HepG2 (cell line): ENCODE measurements around the gene PCBP1. TPM values are rescaled to one million over a fixed set of nuclear protein-coding genes. Genes with fewer than 3 reads are reported as not detected.

Experiments used
- ARID5B ChIP-seq: IDR thresholded peaks from 2 replicates; pipeline ENCODE4 v1.4.0; 2020; ENCODE audit warnings: mild to moderate bottlenecking, missing genetic modification reagents
- CEBPG ChIP-seq: IDR thresholded peaks from 2 replicates; pipeline ENCODE4 v1.6.1; 2016
- CHD2 ChIP-seq: IDR thresholded peaks from 2 replicates; pipeline ENCODE4 v1.6.1; 2011; ENCODE audit warnings: low read depth, low read length, improper control_type of control experiment
- EEA1 ChIP-seq: sonication (generic); formaldehyde crosslinking; IDR thresholded peaks from 2 replicates; pipeline ENCODE4 v1.5.1; 2020; ENCODE audit warnings: mild to moderate bottlenecking, missing genetic modification reagents, borderline replicate concordance
- ETV6 ChIP-seq: sonication (generic); formaldehyde crosslinking; conservative IDR thresholded peaks from 2 replicates; pipeline ENCODE4 v1.4.0; 2020; ENCODE audit warnings: missing genetic modification reagents
- JDP2 ChIP-seq: sonication (generic); formaldehyde crosslinking; IDR thresholded peaks from 2 replicates; pipeline ENCODE4 v1.8.1; 2022; ENCODE audit warnings: missing genetic modification reagents, borderline replicate concordance
- JUNB ChIP-seq: sonication (generic); formaldehyde crosslinking; IDR thresholded peaks from 2 replicates; pipeline ENCODE4 v1.8.0; 2022; ENCODE audit warnings: missing genetic modification reagents, mild to moderate bottlenecking, borderline replicate concordance
- KLF6 ChIP-seq: IDR thresholded peaks from 2 replicates; pipeline ENCODE4 v1.8.0; 2016; ENCODE audit warnings: missing biosample characterization, missing genetic modification reagents
- MED1 ChIP-seq: sonication (generic); formaldehyde crosslinking; IDR thresholded peaks from 2 replicates; pipeline ENCODE4 v1.4.0; 2020; ENCODE audit warnings: missing genetic modification reagents
- REPIN1 ChIP-seq: sonication (generic); formaldehyde crosslinking; IDR thresholded peaks from 2 replicates; pipeline ENCODE4 v1.8.0; 2022; ENCODE audit warnings: missing genetic modification reagents, low read depth, mild to moderate bottlenecking, borderline replicate concordance
- RXRB ChIP-seq: IDR thresholded peaks from 2 replicates; pipeline ENCODE4 v1.6.1; 2016; ENCODE audit warnings: borderline replicate concordance, missing genetic modification reagents, missing compliant biosample characterization
- SETDB1 ChIP-seq: sonication (generic); formaldehyde crosslinking; IDR thresholded peaks from 2 replicates; pipeline ENCODE4 v1.5.1; 2020; ENCODE audit warnings: missing genetic modification reagents, mild to moderate bottlenecking, borderline replicate concordance
- SP2 ChIP-seq: sonication (generic); formaldehyde crosslinking; IDR thresholded peaks from 2 replicates; pipeline ENCODE4 v1.5.1; 2020; ENCODE audit warnings: mild to moderate bottlenecking, missing genetic modification reagents
- SPEN ChIP-seq: sonication (generic); formaldehyde crosslinking; IDR thresholded peaks from 2 replicates; pipeline ENCODE4 v1.5.1; 2020; ENCODE audit warnings: low read depth, mild to moderate bottlenecking, missing genetic modification reagents
- ZBTB2 ChIP-seq: sonication (generic); formaldehyde crosslinking; IDR thresholded peaks from 2 replicates; pipeline ENCODE4 v1.8.0; 2022; ENCODE audit warnings: low read depth, missing genetic modification reagents
- ZKSCAN8 ChIP-seq: IDR thresholded peaks from 2 replicates; pipeline ENCODE4 v1.6.1; 2016; ENCODE audit warnings: borderline replicate concordance, missing genetic modification reagents, missing compliant biosample characterization
- ZNF17 ChIP-seq: sonication (generic); formaldehyde crosslinking; IDR thresholded peaks from 2 replicates; pipeline ENCODE4 v1.5.0; 2020; ENCODE audit warnings: mild to moderate bottlenecking, missing genetic modification reagents
- ZNF484 ChIP-seq: sonication (generic); formaldehyde crosslinking; IDR thresholded peaks from 2 replicates; pipeline ENCODE4 v1.5.1; 2020; ENCODE audit warnings: mild to moderate bottlenecking, low read depth, missing genetic modification reagents, borderline replicate concordance
- ZNF776 ChIP-seq: sonication (generic); formaldehyde crosslinking; IDR thresholded peaks from 2 replicates; pipeline ENCODE4 v1.4.0; 2020; ENCODE audit warnings: mild to moderate bottlenecking, missing genetic modification reagents
- polyA plus RNA-seq, 8 experiments: library from polyadenylated mRNA; depleted of rRNA in 3 of 8; stranded (reverse) in 7 of 8; unstranded in 1 of 8; fragments of >200 nt; fragmentation: Illumina TruSeq in 4 of 8; extraction: Trizol in 4 of 8; gene quantifications; 2 replicates each; pipeline versions ENCODE4 v1.2.1 to v1.2.3, GENCODE V29; 2011 to 2016; ENCODE audit warnings: low read depth in 4 of 8, missing spikeins in 1 of 8, mixed read lengths in 1 of 8; ENCODE audit not compliant: insufficient read depth in 1 of 8
- total RNA-seq, 5 experiments: library from RNA; depleted of rRNA; stranded (reverse); fragments of >200 nt; fragmentation: Illumina TruSeq; extraction: Trizol; gene quantifications; 2 replicates each; pipeline ENCODE4 v1.2.3, GENCODE V29; 2016; ENCODE audit warnings: low read depth in 1 of 5
- TF ChIP-seq, protein P1 (sequence below): sonication (generic); formaldehyde crosslinking; IDR thresholded peaks from 2 replicates; pipeline ENCODE4 v1.5.0; 2020; ENCODE audit warnings: missing genetic modification reagents
- TF ChIP-seq, protein P2 (sequence below): sonication (generic); formaldehyde crosslinking; IDR thresholded peaks from 2 replicates; pipeline ENCODE4 v1.9.0; 2021; ENCODE audit warnings: missing genetic modification reagents, mild to moderate bottlenecking, borderline replicate concordance
- TF ChIP-seq, protein P3 (sequence below): sonication (generic); formaldehyde crosslinking; conservative IDR thresholded peaks from 2 replicates; pipeline ENCODE4 v1.4.0; 2020; ENCODE audit warnings: missing genetic modification reagents

Gene PCBP1
- total and polyA plus RNA-seq, 2 of the 13 experiments (the other 11 are each of a cell fraction or from before 2014, with no cell fraction given): 32.0 to 137 TPM

DNA sequence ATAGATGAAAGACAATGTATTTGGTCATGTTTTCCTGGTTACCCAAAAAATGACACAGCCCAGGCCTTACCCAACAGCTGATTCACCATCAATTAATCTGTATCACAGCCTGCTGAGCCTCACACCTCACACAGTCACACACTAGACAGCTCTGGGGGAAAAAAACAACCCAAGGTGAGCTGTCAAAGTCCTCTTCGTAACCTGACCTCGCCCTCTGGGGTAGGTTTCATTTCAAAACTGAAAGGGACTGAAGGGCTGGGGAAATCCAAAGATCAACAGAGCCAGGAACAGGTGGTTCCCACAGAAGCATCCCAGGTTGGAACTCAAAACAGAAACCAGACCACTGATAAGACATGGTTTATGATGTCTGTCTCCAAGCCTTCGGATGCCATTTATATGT lies 18.2 kb upstream of the PCBP1 start (continued):
- TF ChIP-seq, protein P1, sequence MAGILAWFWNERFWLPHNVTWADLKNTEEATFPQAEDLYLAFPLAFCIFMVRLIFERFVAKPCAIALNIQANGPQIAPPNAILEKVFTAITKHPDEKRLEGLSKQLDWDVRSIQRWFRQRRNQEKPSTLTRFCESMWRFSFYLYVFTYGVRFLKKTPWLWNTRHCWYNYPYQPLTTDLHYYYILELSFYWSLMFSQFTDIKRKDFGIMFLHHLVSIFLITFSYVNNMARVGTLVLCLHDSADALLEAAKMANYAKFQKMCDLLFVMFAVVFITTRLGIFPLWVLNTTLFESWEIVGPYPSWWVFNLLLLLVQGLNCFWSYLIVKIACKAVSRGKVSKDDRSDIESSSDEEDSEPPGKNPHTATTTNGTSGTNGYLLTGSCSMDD (CRISPR knock-in tag): no peak
- TF ChIP-seq, protein P2, sequence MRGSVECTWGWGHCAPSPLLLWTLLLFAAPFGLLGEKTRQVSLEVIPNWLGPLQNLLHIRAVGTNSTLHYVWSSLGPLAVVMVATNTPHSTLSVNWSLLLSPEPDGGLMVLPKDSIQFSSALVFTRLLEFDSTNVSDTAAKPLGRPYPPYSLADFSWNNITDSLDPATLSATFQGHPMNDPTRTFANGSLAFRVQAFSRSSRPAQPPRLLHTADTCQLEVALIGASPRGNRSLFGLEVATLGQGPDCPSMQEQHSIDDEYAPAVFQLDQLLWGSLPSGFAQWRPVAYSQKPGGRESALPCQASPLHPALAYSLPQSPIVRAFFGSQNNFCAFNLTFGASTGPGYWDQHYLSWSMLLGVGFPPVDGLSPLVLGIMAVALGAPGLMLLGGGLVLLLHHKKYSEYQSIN (CRISPR knock-in tag): no peak
- TF ChIP-seq ZNF776 (CRISPR knock-in tag) (no peak), ZBTB2 (CRISPR knock-in tag) (no peak), RXRB (CRISPR knock-in tag) (peak; percentile 80), CEBPG (peak; percentile 49), EEA1 (CRISPR knock-in tag) (no peak), MED1 (peak; percentile 77), ARID5B (CRISPR knock-in tag) (peak; percentile 63), SETDB1 (no peak), KLF6 (CRISPR knock-in tag) (no peak), JDP2 (CRISPR knock-in tag) (no peak), ZNF484 (CRISPR knock-in tag) (no peak), SPEN (CRISPR knock-in tag) (peak; percentile 77; the same call in 1 of the 2 replicates), ZNF17 (no peak), ETV6 (CRISPR knock-in tag) (no peak), ZKSCAN8 (no peak; the same call in 1 of the 2 replicates), REPIN1 (CRISPR knock-in tag) (peak; percentile 32; the same call in 1 of the 2 replicates), CHD2 (no peak), JUNB (no peak), SP2 (CRISPR knock-in tag) (no peak)
- TF ChIP-seq, protein P3, sequence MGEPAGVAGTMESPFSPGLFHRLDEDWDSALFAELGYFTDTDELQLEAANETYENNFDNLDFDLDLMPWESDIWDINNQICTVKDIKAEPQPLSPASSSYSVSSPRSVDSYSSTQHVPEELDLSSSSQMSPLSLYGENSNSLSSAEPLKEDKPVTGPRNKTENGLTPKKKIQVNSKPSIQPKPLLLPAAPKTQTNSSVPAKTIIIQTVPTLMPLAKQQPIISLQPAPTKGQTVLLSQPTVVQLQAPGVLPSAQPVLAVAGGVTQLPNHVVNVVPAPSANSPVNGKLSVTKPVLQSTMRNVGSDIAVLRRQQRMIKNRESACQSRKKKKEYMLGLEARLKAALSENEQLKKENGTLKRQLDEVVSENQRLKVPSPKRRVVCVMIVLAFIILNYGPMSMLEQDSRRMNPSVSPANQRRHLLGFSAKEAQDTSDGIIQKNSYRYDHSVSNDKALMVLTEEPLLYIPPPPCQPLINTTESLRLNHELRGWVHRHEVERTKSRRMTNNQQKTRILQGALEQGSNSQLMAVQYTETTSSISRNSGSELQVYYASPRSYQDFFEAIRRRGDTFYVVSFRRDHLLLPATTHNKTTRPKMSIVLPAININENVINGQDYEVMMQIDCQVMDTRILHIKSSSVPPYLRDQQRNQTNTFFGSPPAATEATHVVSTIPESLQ (CRISPR knock-in tag): no peak
